Fibroblast of the aortic adventitia (primary cell): Measurements from ENCODE around the gene TENM4. TPM values are rescaled to one million over a fixed set of nuclear protein-coding genes. Genes with fewer than 3 reads are reported as not detected.
"Not testable (repeated sequence)": the region's sequence is repeated elsewhere in the genome, so short reads cannot be mapped to it uniquely, and the experiment has no call there.

ENCODE experiments used
- DNase-seq: peaks from one replicate; pipeline ENCODE4 v3.0.0-alpha.2; 2010; ENCODE audit warnings: low read depth
- H3K4me3 ChIP-seq: 2 replicates; pipeline ENCODE4 v1.5.1; 2011; ENCODE audit warnings: low read depth, mild to moderate bottlenecking, control low read depth, low read length, moderate library complexity
- CTCF ChIP-seq: IDR thresholded peaks from 2 replicates; pipeline ENCODE4 v1.5.1; 2011; ENCODE audit warnings: mild to moderate bottlenecking, low read length, control low read depth, inconsistent platforms; ENCODE audit not compliant: insufficient read depth
- total RNA-seq: library from RNA; depleted of rRNA; stranded (reverse); fragments of >200 nt; gene quantifications from 2 replicates; pipeline ENCODE4 v1.2.3, GENCODE V29; 2012; ENCODE audit warnings: low replicate concordance

The TENM4 gene
- total RNA-seq, 1 donor, result 113 TPM

- no peak overlapping the region for H3K4me3 ChIP-seq
- DNase-seq, result no peak
- no peak for TF ChIP-seq CTCF
These were observed 546.8 kb downstream of the TENM4 start for GRCh38 chr11:78893996-78894395.

GRCh38 chr11:78889698-78890097 is 551.1 kb downstream of the TENM4 start:
- no peak for DNase-seq
- H3K4me3 ChIP-seq, result no peak overlapping the region
- TF ChIP-seq CTCF, result no peak

GRCh38 chr11:78886616-78887015 is 554.2 kb downstream of the TENM4 start:
- DNase-seq, result peak; percentile 76
- no peak overlapping the region for H3K4me3 ChIP-seq
- TF ChIP-seq CTCF, result no peak

DNA sequence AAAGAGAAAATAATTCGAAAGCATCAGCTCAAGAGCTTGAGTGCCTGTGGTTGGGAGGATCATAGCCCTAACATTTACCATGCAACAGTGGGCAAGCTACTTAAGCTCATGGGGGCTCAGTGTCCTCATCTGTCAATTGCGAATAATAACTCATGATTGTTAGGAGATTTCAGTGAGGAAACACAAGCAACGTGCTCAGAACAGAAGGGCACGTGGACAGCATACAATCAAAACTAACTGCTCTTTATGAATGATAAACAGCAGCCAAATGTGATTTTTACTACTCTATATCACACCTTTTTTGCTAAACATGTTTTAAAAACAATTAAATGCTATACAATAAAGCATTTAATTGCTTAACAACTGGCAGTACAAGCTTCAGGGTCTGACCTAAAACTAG is 556.1 kb downstream of the TENM4 start:
- TF ChIP-seq CTCF, result no peak
- H3K4me3 ChIP-seq, result no peak overlapping the region
- no peak for DNase-seq

DNA sequence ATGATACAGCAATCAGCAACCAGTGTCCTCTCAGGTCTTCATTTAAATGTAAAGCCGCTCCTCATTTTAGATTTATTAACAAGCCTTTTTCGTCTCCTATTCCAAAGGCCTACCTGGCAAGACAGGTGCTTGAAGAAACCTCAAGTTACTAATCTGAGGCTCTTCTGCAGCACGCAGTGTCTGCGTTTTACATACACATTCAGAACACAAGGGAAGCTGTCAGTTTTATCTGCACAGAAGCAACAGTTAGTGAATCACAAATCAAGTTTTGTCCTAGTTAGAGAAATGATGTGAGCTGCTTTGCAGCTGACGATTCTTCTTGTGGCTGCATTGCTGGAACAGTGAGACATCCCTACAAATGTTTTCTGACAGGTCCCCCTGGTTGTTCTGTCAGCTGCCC is 557.3 kb downstream of the TENM4 start:
- TF ChIP-seq CTCF, result no peak
- DNase-seq, result no peak
- H3K4me3 ChIP-seq, result no peak overlapping the region

- H3K4me3 ChIP-seq, DNase-seq: not testable (repeated sequence)
These were observed 561.5 kb downstream of the TENM4 start for GRCh38 chr11:78879094-78879980.

DNA sequence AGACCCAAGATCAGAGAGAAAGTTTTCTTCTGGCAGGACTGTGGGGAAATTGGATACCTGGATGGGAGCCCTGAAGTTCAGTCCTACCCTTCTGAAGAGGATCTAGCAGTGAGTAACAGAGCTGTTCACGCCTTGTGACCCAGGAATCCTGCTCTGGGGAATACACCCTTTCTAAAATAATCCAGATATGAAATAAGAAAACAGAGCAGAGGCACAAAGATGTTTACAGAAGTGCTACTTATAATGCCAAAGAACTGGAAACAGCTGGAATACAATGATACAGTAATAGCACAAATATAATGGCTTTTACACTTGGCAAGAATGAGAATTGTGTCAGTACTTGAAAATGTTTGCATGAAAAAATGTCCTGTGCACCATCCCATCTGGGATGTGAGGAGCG is 562.2 kb downstream of the TENM4 start:
- TF ChIP-seq CTCF, result no peak
- no peak overlapping the region for H3K4me3 ChIP-seq
- peak; percentile 40 for DNase-seq
